Neural cell (in vitro differentiated cells): ENCODE measurements around the gene G6PC3. TPM values are rescaled to one million over a fixed set of nuclear protein-coding genes. Genes with fewer than 3 reads are reported as not detected.
"Not testable (repeated sequence)": the region's sequence is repeated elsewhere in the genome, so short reads cannot be mapped to it uniquely, and the experiment has no call there.

ENCODE experiments used
- H2AFZ ChIP-seq: fragments of 200-600, 300-800 bp; sonication (generic), shearing (Covaris generic); 2 replicates; pipeline ENCODE4 v1.6.0; 2014; ENCODE audit warnings: low read depth, mild to moderate bottlenecking, antibody characterized with exemption, low read length, moderate library complexity
- H3F3A ChIP-seq: fragments of 200-600 bp; shearing (Covaris generic); 2 replicates; pipeline ENCODE4 v1.6.1; 2016; ENCODE audit warnings: mild to moderate bottlenecking, moderate library complexity, mixed read lengths, antibody characterized with exemption, low read length; ENCODE audit not compliant: insufficient read depth, poor library complexity, severe bottlenecking
- H3K27ac ChIP-seq: fragments of 200-600, 300-800 bp; sonication (generic), shearing (Covaris generic); 2 replicates; pipeline ENCODE4 v1.5.1; 2014; ENCODE audit warnings: mild to moderate bottlenecking, low read length, moderate library complexity
- H3K27me3 ChIP-seq: fragments of 300-800, 200-600 bp; sonication (generic), shearing (Covaris generic); 2 replicates; pipeline ENCODE4 v1.6.0; 2014; ENCODE audit warnings: mild to moderate bottlenecking, low read depth, low read length, moderate library complexity; ENCODE audit not compliant: insufficient read depth
- H3K36me3 ChIP-seq: fragments of 300-800, 200-600 bp; sonication (generic), shearing (Covaris generic); 2 replicates; pipeline ENCODE4 v1.5.1; 2014; ENCODE audit warnings: mild to moderate bottlenecking, antibody characterized with exemption, low read length, moderate library complexity; ENCODE audit not compliant: insufficient read depth
- H3K4me2 ChIP-seq: fragments of 300-800, 200-600 bp; sonication (generic), shearing (Covaris generic); 2 replicates; pipeline ENCODE4 v1.6.0; 2014; ENCODE audit warnings: mild to moderate bottlenecking, low read length
- H3K4me3 ChIP-seq: fragments of 300-800, 200-600 bp; sonication (generic), shearing (Covaris generic); 2 replicates; pipeline ENCODE4 v1.5.1; 2014; ENCODE audit warnings: mild to moderate bottlenecking, low read length, moderate library complexity
- H3K79me2 ChIP-seq: fragments of 200-600 bp; shearing (Covaris generic); replicated peaks from 2 replicates; pipeline ENCODE4 v1.6.0; 2014; ENCODE audit warnings: mild to moderate bottlenecking, low read length, moderate library complexity; ENCODE audit not compliant: insufficient read depth
- H3K9ac ChIP-seq: fragments of 300-800, 200-600 bp; sonication (generic), shearing (Covaris generic); 2 replicates; pipeline ENCODE4 v1.6.1; 2016; ENCODE audit warnings: mild to moderate bottlenecking, low read length, mixed read lengths
- H3K9me2 ChIP-seq: fragments of 200-600 bp; shearing (Covaris generic); 2 replicates; pipeline ENCODE4 v1.6.1; 2016; ENCODE audit warnings: mild to moderate bottlenecking, low read length, mixed read lengths; ENCODE audit not compliant: insufficient read depth
- H3K9me3 ChIP-seq: fragments of 200-600, 300-800 bp; sonication (generic), shearing (Covaris generic); 2 replicates; pipeline ENCODE4 v1.6.1; 2016; ENCODE audit warnings: mild to moderate bottlenecking, mixed run types, low read length, moderate library complexity, mixed read lengths
- H4K20me1 ChIP-seq: fragments of 200-600 bp; shearing (Covaris generic); 2 replicates; pipeline ENCODE4 v1.6.1; 2016; ENCODE audit warnings: mild to moderate bottlenecking, mixed run types; ENCODE audit not compliant: insufficient read depth
- EP300 ChIP-seq: fragments of 450-650 bp; conservative IDR thresholded peaks from 2 replicates; pipeline ENCODE4 v1.6.1; 2014; ENCODE audit warnings: antibody characterized with exemption, mild to moderate bottlenecking, moderate library complexity; ENCODE audit not compliant: poor library complexity, severe bottlenecking
- EZH2 ChIP-seq: fragments of 200-600, 300-800 bp; shearing (Covaris generic), sonication (generic); IDR thresholded peaks from 2 replicates; pipeline ENCODE4 v1.6.1; 2014; ENCODE audit warnings: antibody characterized with exemption, low read length, borderline replicate concordance, mild to moderate bottlenecking; ENCODE audit not compliant: insufficient read depth, poor library complexity, severe bottlenecking
- MXI1 ChIP-seq: fragments of 450-650 bp; conservative IDR thresholded peaks from 2 replicates; pipeline ENCODE4 v1.6.1; 2014; ENCODE audit warnings: antibody characterized with exemption, mild to moderate bottlenecking; ENCODE audit not compliant: poor library complexity, severe bottlenecking
- POLR2AphosphoS5 ChIP-seq: IDR thresholded peaks from 2 replicates; pipeline ENCODE4 v1.6.1; 2012
- RAD21 ChIP-seq: fragments of 450-650 bp; conservative IDR thresholded peaks from 2 replicates; pipeline ENCODE4 v1.6.1; 2014; ENCODE audit warnings: antibody characterized with exemption, mild to moderate bottlenecking, moderate library complexity
- SMC3 ChIP-seq: fragments of 450-650 bp; conservative IDR thresholded peaks from 2 replicates; pipeline ENCODE4 v1.6.1; 2014; ENCODE audit warnings: antibody characterized with exemption, mild to moderate bottlenecking, moderate library complexity; ENCODE audit not compliant: poor library complexity
- TAF1 ChIP-seq: IDR thresholded peaks from 2 replicates; pipeline ENCODE4 v1.6.1; 2012; ENCODE audit warnings: low read depth
- polyA plus RNA-seq: library from polyadenylated mRNA; depleted of rRNA; stranded (reverse); fragments of >200 nt; gene quantifications from 2 replicates; pipeline ENCODE4 v1.2.3, GENCODE V29; 2014
- TF ChIP-seq, protein P1 (sequence below): fragments of 450-650 bp; IDR thresholded peaks from 2 replicates; pipeline ENCODE4 v1.5.1; 2014; ENCODE audit warnings: antibody characterized with exemption, mild to moderate bottlenecking, moderate library complexity; ENCODE audit not compliant: poor library complexity, severe bottlenecking
- TF ChIP-seq, protein P2 (sequence below): IDR thresholded peaks from 2 replicates; pipeline ENCODE4 v1.6.1; 2012; ENCODE audit warnings: borderline replicate concordance

Gene G6PC3
- polyA plus RNA-seq, 1 donor from 2014 or later = 10.8 TPM

DNA sequence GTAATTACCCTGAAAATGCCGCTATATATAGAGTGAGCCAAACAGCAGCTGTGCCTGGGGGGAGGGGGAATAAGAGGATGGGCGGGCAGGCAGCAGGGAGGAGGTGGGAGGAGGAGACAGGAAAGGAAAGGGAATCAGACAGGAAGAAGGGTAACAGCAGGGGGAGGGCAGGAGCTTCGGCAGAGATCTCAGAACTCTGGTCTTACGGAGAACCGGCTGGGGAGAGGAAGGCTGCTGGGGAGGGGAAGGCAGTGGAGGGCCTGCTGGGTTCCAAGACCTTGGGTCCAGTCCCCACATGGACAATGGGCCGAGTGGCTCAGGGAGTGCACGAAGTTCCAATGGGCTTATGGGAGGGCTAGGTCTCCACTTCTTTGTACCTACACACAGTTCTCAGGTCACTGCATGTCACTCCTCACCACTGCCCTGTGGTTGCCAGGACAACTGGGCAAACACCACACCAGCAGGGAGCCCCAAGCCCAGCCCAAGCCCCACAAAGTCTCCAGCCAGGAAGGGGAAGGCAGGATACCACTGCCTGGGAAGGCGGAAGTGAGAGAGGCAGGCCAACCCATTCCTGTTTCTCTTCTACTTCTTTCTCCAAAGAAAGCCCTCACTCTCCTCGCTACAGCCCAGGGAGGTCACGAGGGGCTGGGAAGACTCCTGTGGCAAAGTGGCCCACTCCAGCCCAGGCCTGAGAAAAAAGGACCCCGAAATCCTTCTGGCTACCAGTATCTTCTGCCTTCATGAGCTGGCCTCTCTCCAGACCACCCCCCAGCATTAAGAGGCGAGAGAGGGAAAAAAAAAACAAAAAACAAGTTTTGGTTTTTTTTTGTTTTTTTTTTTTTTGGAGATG lies 25.3 kb downstream of the G6PC3 start:
- Histone ChIP-seq H3K9ac (peak overlapping the region; percentile 64), H2AFZ (no peak overlapping the region), H3F3A (no peaks in the 10 kb centered on the region), H3K9me2 (no peaks in the 10 kb centered on the region), H3K4me2 (peak overlapping the region; percentile 87), H3K4me3 (peak overlapping the region; percentile 64), H3K27me3 (no peaks in the 10 kb centered on the region), H3K9me3 (no peaks in the 10 kb centered on the region), H3K79me2 (no peaks in the 10 kb centered on the region), H3K36me3 (no peaks in the 10 kb centered on the region), H4K20me1 (no peaks in the 10 kb centered on the region), H3K27ac (peak overlapping the region; percentile 84)
- TF ChIP-seq, protein P1, sequence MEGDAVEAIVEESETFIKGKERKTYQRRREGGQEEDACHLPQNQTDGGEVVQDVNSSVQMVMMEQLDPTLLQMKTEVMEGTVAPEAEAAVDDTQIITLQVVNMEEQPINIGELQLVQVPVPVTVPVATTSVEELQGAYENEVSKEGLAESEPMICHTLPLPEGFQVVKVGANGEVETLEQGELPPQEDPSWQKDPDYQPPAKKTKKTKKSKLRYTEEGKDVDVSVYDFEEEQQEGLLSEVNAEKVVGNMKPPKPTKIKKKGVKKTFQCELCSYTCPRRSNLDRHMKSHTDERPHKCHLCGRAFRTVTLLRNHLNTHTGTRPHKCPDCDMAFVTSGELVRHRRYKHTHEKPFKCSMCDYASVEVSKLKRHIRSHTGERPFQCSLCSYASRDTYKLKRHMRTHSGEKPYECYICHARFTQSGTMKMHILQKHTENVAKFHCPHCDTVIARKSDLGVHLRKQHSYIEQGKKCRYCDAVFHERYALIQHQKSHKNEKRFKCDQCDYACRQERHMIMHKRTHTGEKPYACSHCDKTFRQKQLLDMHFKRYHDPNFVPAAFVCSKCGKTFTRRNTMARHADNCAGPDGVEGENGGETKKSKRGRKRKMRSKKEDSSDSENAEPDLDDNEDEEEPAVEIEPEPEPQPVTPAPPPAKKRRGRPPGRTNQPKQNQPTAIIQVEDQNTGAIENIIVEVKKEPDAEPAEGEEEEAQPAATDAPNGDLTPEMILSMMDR = peak; percentile 44
- no peak for TF ChIP-seq EZH2
- TF ChIP-seq TAF1 = peak; percentile 34
- peak; percentile 67 for TF ChIP-seq POLR2AphosphoS5
- TF ChIP-seq MXI1 = no peak
- TF ChIP-seq RAD21 = peak; percentile 57
- TF ChIP-seq SMC3 = peak; percentile 68
- peak; percentile 44 for TF ChIP-seq EP300
- TF ChIP-seq, protein P2, sequence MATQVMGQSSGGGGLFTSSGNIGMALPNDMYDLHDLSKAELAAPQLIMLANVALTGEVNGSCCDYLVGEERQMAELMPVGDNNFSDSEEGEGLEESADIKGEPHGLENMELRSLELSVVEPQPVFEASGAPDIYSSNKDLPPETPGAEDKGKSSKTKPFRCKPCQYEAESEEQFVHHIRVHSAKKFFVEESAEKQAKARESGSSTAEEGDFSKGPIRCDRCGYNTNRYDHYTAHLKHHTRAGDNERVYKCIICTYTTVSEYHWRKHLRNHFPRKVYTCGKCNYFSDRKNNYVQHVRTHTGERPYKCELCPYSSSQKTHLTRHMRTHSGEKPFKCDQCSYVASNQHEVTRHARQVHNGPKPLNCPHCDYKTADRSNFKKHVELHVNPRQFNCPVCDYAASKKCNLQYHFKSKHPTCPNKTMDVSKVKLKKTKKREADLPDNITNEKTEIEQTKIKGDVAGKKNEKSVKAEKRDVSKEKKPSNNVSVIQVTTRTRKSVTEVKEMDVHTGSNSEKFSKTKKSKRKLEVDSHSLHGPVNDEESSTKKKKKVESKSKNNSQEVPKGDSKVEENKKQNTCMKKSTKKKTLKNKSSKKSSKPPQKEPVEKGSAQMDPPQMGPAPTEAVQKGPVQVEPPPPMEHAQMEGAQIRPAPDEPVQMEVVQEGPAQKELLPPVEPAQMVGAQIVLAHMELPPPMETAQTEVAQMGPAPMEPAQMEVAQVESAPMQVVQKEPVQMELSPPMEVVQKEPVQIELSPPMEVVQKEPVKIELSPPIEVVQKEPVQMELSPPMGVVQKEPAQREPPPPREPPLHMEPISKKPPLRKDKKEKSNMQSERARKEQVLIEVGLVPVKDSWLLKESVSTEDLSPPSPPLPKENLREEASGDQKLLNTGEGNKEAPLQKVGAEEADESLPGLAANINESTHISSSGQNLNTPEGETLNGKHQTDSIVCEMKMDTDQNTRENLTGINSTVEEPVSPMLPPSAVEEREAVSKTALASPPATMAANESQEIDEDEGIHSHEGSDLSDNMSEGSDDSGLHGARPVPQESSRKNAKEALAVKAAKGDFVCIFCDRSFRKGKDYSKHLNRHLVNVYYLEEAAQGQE = peak; percentile 1

DNA sequence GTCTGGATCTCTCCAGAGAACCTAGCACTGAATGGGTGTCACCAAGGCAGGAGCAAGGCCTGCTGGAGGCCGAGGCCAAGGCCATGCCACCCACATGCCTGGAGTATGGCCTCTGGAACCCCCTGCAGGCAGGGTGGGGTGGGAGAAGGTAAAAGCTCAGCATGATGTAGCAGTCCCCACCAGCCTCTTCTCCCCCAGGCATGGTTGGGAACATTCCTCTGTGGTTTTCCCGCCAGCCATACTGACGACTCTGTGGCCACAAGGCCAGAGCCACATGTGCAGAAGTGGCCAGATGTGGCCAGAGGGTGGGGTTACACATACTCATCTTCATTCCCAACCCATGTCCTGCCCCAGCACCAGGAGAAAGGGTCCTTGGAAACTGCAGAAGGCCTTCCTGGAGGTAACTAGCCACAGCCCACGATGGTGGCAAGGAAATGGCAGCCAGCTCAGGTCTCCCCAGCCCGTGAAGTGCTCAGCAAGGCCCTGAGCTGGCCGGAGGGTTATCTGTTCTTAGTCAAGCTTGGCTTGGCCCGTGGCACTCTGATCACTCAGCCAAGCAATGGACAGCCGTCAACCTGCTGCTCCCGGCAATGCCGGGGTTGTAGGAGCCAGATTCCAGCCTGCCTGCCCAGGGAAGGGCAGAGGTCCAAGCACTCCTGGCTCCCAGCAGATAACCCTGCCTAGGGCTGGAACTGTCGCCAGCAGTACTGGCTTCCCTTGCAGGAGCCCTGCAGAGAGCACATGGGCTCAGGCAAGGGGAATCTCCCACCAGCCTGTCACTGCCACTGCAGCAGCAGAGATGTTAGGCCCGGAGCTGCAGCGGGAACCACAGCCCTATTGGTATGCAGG lies 26.8 kb downstream of the G6PC3 start:
- H3K36me3 ChIP-seq = no peaks in the 10 kb centered on the region
- H3K4me3 ChIP-seq = no peak overlapping the region
- no peaks in the 10 kb centered on the region for H3K9me3 ChIP-seq
- no peak for TF ChIP-seq RAD21
- TF ChIP-seq TAF1 = no peak
- TF ChIP-seq POLR2AphosphoS5 = no peak
- TF ChIP-seq EZH2 = no peak
- TF ChIP-seq MXI1 = no peak
- no peaks in the 10 kb centered on the region for H4K20me1 ChIP-seq
- H3K79me2 ChIP-seq = no peaks in the 10 kb centered on the region
- no peaks in the 10 kb centered on the region for H3K9me2 ChIP-seq
- H3K27me3 ChIP-seq = no peaks in the 10 kb centered on the region
- H3K9ac ChIP-seq = no peak overlapping the region
- no peak overlapping the region for H2AFZ ChIP-seq
- no peaks in the 10 kb centered on the region for H3F3A ChIP-seq
- H3K4me2 ChIP-seq = no peak overlapping the region
- no peak overlapping the region for H3K27ac ChIP-seq

DNA sequence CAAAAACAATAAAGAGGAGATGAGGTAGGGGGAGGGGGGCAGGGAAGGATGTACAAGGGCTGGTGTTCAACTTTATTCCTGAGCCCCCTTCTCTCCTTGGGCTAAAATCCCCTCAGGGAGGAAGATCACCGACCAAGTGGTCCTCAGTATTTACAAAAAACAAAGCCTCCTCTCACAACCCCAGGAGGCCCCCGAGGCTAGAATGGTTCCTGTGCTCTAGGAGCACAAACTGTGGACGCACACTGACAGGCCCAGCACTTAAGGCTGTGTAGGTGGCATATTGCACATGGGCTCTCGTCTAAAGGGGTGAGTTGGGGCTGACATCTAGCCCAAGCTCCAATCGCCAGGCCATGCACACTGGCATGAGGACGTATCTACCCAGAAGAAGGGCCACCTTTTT lies 31.3 kb downstream of the G6PC3 start:
- H3K27me3 ChIP-seq, H3K9me3 ChIP-seq, H3K4me3 ChIP-seq, H3K27ac ChIP-seq, H3K79me2 ChIP-seq, H3K4me2 ChIP-seq, H3K9me2 ChIP-seq, H3K36me3 ChIP-seq, H2AFZ ChIP-seq, H4K20me1 ChIP-seq, H3F3A ChIP-seq, H3K9ac ChIP-seq: not testable (repeated sequence)
